Activated CD4-positive, alpha-beta T cell treated with anti-CD3 and anti-CD28 coated beads, Interleukin-2, amount 50 U/mL, for 16 hours (primary cell): ENCODE measurements around the gene PLD6.

Experiments
- DNase-seq: peaks from one replicate; pipeline ENCODE4 v3.0.0-alpha.2; 2020

Gene PLD6

DNA sequence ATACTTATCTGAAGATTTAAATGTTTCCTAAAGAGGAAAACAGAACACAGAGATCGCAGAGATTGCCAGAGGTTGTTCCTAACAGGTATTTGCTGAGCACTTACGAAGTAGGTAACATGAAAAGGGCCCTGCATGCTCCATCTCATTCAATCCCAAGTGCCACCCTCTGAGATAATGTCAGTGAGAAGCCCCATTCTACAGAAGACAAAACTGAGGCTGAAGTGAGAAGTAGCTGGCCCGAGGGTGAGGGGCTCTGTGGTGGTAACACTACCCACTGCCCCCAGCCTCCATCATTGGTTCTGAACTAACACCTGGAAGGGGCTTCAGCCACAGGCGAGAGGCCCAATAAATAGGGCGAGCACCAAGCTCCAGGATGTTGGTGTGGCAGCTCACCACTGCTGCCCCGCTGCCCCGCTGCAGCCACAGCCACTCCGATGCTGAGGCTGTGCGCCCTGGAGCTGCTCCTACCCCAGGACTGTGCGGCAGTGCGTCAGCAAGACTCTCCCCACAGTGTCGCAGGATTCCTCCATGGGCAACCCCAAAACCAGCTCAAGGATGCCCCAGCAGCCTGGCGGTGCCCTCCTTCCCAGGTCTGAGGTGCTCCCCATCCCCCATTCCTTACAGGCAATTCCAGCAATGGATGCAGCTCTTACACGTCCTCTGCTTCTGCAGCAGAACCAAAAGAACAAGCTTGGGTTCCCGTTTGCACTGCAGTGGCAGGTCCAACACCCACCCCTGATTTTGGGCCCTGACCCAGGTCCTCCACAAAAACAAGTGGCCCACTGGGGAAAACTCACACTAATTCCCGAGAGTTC is 20.5 kb upstream of the PLD6 start:
- no peak for DNase-seq

DNA sequence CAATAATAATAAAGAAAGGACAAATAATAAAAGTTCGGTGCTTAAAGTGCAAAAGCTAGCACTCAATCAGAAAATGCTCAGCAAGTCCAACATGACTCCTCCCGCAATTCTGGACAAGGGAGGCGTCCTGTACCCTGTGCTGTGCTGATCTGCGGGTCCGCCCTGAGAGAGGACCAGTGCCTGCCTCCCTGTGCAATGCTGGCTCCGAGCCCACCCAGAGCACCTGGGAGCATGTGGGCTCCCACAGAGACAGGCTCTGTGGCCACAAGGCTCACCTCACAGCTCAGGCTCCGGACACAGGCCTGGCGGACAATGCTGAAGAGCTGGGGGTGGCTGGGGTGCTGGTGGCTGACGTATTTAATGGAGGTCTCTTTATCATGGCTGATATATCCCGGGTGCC is 19.8 kb upstream of the PLD6 start:
- no peak for DNase-seq

DNA sequence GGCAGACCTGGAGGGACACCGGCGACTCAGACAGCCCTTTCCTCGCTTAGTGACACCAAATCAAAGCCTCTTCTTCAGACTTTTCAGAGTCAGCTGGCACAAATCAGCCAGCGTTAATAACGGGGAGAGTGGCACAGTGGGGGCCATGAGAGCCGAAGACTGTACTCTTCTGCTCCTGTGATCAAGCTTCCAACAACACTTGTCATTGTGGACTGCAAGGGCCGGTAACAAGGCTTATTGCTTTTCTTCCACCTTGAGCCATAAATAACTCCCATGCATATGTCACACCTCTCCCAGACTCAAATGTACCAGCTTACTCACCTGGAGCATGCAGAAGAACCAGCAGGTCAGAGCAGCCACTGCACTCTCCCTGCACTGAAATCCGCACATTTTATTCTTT is 18.0 kb upstream of the PLD6 start:
- DNase-seq = no peak

DNA sequence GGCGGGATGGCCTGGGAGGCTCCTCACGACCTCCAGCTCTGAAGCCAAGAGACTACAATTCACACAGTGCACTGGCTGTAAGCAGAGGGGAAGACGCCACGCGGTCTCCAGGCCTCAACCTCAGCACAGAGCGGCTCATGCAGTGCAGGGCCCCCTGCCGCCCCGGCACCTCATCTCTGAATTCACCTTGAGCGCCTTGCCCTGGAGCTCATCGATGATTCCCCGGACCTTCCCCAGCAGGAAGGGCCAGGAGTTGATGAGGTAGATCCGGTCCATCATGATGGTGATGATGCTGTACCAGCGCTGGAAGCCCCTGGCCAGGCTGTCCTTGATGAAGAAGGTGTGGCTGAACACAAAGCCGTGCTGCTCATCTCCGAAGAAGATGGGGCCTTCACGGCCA is 17.6 kb upstream of the PLD6 start:
- no peak for DNase-seq

DNA sequence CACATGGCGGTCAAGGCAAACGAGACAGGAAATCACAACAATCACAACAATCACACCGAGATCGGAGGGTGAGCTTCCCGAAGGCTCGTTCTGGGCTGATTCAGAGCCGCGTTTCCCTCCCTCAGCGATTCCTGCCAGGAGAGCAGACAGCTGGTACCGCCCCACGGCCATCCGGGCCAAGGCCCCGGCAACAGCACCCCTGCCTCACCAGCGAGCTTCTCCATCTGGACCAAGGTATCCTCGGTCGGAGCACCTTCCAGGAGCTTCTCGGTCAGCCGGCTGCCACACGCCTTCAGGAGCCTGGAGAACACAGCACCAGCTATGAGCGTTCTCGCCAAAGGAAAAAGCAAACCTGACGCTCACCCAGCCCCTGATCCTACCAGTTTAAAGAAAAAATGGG is 15.2 kb upstream of the PLD6 start:
- no peak for DNase-seq

DNA sequence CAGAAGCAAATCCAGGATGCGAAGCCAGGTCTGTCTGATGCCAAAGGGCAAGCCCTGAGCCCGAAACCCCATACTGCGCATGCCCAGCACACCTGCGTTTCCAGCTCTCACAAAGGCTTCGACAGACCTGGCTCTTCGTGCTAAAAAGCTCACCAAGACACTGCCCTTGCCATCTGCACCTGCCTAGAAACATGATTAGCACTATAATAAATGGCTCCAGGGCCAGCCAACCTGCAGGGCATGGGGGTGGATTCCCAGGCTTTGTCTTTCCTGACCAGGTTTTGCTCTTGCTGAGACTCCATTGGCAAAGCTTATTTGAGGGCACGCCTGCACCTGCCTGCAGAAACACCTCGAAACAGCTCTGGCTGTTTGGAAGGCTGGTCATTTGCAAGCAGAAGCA is 14.4 kb upstream of the PLD6 start:
- DNase-seq = no peak

DNA sequence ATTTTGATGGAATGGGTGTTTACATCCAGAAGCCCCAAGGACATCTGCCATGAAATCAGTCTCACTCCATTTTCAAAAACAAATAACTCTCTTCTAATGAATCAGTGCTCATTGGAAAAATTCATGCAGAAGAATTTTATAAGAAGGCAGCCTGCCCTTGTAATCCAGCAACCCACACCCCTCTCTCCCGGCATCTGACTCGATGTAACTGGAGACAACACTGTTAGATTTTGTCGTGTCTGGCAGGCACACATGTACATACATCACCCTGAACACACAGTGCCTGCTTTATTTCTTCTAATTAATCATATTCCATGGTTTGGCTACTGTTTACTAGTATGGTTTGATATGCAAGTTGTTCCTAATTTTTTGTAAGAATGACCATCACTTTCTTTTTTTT is 11.9 kb upstream of the PLD6 start:
- no peak for DNase-seq

DNA sequence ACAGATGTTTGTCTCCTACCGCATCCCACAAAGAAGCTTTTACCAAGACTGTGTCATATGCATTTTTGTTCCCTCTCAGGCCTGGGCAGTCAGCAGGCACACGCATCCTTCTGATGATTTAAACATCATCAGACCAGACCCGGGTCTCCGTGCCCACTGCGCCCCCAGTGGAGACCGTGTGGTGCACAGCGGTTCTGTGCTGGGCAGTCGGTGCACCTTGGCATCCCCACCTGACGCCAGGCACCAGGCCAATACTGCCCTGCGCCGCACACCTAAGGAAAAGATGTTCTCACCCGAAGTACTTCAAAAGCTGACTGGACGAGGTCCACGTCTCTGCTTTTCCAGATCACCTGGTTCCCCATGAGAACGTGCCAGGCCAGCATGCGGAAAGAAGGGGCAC is 10.6 kb upstream of the PLD6 start:
- no peak for DNase-seq

DNA sequence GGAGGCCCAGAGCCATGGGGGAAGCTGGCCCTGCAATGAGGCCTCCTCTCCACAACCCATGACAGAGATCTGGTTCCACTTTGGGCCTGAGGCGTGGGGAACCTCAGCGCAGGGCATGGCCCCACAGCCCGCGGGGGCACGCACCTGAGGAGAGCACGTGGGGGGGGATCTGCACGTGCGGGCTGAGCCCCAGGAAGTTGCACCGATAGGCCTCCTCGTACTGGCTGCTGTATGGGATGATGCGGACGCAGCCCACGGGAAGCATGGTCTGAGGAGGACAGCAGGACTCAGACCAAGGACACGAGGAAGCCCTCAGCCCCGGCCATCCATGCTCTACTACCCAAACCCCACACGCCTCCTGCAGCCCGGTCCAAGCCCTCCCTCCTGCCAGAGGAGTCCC is 10.1 kb upstream of the PLD6 start:
- no peak for DNase-seq

DNA sequence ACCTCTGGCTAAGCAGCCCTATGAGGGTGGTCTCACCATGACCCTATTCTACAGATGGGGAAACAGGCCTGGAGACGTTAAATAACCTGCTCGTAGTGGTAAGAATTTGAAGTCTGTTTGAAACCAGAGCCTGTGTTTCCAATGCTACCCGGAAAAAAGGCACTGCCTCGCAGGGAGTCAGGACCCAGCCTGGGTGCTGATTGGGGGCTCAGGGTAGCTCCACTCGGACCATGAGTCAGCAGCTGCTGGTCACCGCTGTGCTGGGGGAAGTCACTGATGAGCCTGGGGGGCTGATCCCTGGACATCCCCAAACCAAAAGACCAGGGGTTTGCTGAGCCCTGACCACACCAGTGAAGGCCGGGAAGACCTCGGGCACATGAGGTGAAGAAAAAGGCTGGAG is 9.4 kb upstream of the PLD6 start:
- DNase-seq = no peak

DNA sequence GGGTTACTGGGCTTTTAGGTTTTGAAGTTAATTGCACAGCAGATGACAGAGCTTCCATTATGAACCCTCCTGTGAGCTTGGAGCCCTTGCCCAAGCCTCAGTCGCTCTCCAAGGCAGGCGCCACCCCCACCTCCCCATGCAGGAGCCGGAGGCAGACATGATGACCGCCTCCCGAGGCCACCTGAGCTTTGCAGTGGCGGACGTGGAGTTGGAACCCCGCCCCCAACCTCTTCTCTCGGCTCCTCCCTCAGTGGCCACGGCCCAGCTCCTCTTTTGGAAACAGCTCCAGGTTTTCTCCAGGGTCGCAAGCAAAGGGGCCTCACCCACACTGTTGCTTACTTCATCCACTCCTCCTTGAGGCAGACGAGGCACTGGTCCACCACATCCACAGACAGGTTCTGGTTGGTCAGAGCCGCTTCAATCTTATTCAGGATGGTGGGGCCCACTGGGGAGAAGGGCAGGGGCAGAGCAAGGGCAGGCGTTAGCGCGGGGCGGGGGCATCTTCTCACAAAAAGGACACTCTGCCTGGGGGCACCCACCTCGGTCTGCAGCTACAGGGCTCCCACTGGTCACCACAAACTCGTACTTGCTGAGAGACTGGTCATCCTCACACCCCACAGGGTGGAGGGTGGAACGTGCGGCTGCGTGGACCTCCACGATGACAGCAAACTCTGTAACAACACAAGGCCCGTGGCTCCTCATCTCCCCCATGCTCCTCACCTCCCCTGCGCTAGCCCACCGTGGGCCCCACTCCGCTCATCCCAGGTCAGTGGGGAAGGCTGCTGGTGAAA is 8.7 kb upstream of the PLD6 start:
- no peak for DNase-seq

DNA sequence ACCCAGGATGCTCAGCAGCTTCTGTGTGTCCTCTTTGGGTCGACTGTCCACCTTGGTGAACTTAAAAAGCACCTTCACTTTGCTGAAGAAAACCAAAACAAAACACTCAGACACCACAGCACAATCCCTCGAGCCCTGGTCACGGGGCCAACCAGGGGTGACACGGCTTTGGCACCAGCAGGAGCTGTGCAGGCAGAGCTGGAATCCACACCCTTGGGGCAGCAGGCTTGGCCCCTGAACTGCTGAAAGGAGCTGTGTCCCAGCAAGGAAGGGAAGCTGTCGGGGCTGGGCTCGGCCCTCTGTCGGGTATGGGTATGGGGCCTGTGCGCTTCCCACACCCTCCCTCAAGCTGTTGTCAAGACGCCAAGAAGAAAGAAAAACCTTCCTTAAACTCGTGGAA is 7.6 kb upstream of the PLD6 start:
- no peak for DNase-seq

DNA sequence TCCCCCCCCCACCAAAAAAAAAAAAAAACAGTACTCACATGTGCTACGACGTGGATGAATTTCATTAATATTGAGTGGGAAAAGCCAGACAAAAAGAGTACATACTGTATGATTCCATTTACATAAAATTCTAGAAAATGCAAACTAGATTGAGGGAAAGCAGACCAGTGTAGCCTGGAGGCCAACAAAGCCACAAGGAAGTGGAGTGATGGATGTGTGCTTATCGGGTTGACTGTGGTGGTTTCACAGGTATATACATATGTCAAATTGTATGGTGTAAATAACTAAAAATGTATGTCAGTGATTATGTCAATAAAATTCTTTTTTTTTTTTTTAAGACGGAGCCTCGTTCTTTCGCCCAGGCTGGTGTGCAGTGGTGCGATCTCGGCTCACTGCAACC is 1.9 kb upstream of the PLD6 start:
- DNase-seq = no peak

DNA sequence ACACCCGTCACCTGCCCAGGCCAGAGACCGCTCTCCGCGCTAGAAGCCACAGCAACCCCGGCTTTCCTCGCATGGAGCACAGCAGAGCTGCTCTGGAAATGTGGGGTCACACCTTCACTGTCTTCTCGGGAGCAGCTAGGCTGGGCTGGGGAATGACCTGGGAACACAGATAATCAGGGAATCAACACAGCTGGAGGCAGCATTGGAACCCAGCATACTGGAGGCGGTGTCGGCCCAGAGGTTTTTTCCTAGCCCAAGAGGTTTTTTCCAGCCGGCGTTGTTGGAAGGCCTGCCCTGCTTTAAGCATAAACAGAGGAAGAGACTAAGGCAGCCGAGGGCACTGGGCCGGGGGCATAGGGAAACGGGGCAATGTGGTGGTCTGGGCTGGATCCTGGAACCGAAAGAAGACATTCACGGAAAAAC is 791 bp upstream of the PLD6 start:
- no peak for DNase-seq

DNA sequence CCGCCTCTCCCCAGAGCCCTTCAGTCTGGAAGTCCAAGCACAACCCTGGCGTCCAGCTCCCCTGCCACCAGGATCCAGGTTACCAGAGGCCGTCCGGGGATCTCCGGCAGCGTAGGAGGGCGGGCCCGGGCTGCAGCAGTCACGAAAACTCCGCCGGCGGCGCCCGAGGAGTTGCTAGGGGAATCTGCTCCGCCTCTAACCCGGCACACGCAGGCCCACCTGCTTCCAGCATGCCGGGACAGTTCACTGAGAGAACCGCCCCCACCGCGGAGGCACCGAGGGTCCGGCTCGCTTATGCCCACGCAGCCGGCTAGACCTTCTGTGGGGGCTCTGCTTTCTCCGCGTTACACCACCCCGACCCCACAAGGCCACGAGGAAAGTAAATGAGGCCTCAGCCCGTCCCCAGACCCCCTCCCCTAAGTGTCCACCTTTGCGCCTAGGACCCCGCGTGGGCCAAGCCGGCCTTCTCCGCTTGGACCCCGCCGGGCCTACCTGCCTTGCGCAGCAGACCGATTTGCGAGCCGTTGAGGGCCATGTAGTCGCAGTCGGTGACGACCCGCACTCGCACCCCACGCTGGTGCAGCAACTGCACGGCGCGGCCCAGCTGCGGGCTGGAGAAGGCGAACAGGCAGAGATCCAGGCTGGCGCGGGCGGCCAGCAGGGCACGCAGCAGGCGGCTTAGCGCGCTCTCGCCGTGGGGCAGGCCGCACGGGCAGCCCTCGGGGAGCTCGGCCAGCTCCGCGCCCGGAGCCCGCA is 587 bp downstream of the PLD6 start:
- peak; percentile 68 for DNase-seq

DNA sequence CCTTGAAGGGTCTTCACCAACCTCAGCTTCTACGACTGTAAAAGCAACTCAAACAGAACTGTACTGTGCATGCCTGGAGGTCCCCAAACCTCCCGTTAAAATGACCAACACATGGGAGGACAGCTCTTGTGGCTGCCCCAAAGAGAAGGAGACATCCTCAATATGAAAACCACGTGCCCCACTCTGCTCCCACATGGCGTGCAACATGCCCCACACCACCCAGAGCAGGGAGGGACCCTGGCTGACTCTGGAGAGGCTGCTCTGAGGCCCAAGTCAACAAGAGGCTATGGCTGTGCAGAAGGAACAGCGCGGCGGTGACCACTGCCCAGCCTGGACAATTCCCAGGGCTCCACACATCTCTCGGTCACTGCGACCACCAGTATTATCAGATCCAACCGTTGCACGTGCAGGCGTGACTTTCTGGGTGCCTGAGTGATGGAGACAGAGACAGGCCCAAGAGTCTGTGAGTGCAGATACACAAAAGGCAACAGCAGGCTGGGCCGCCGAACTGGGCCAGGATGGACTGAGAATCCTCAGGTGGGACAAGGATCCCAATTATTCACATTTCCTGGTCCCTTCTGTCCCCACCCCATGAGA is 1.4 kb downstream of the PLD6 start:
- DNase-seq = no peak

DNA sequence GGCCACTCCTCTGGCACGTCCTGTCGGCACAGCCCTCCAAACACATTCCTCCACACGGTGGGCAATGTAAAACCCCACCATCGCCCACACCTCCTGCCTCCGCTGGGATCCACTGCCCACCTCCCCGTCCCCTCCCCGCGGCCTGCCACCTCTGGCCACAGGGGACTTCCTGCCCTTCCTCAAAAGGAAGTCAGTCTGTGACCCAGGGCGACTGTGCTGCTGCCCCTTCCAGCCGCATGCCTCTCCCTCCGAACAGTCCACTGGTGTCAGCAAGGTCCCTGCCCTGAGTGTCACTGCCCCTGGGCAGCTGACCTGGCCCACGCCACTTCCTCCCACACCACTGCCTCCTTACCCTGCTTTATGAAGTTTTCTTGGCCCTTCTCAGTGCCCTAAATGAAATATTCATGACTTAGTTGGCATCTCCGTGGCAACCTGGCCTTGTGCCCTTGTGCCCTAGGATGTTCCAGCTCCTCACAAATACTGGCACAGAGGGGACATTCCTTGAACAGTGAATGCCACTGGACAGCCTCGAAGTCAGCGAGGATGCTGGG is 2.0 kb downstream of the PLD6 start:
- DNase-seq = no peak

DNA sequence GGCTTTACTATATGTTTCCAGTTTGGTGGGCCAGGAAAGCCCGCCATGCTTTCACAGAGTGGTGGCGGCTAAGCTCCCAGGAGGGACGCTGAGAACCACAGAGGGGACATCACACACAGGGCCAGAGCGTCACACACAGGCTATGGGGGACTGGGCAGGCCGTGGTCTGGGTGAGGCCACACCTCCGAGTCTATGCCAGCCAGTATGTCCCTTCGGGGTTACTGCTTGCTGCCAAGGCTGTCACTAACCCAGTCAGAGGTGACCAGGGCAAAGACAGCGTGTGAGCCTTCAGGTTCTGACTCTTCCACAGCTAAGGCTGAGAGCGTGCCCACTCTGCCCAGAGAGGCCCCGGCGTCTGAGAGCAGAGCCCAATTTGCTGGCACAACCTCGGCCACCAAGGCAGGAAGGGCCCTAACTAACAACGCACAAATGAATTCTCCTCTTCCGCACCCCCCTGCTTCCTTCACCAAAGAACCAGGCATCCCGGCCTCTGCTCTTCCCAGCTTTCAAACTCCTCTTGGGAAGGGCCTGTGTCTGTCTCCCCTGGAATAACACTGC is 2.9 kb downstream of the PLD6 start:
- no peak for DNase-seq

DNA sequence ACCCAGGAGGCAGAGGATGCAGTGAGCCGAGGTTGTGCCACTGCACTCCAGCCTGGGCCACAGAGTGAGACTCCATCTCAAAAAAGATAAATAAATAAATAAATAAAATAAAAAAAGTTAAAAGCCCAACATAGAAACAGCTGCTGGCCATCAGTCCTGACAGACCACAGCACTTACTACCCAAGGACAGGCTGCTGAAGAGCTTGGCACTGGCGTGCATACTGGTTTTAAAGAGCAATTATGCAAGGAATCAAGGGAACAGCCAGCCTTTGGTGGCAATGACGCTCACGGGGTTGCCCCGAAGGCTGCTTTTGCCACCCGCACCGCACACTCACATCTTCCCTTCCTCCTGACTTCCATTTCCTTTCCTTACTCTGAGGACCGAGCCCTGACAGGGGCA is 4.2 kb downstream of the PLD6 start:
- no peak for DNase-seq

DNA sequence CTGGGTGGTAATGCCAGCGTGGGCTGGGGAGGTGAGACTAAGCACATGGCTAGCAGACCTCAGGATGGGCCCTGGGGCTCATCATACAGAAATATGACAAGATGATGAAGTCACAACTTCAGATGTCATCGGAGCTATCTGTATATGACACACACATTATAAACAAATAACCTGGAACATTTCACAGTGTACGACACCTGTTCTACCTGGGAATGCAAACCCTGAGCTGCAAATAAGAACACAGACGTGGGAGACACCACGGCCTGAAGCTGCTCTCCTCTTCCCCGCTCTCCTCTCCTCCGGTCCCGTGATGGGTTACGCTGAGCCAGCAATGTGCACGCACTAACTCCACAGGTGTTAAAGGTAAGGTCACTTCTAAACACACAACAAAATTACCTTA is 4.9 kb downstream of the PLD6 start:
- DNase-seq = no peak

DNA sequence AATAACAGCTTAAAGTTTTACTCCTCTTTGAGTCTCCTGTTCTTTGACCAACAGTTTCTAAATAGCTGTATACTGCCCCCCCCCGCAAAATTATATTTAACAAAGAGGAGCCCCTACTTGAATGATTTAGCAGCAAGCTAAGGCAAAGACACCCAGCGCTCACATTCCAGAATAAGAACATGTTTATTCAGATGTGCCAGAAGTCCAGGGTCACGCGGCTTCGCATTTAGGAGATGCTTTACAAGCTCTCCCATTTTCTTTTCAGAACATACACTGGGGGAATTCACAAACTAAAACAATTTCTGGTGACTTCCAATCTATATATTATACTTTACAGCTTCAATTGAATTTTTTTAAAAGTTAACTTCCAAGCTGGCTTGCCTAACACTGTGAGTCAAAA is 5.3 kb downstream of the PLD6 start:
- no peak for DNase-seq

DNA sequence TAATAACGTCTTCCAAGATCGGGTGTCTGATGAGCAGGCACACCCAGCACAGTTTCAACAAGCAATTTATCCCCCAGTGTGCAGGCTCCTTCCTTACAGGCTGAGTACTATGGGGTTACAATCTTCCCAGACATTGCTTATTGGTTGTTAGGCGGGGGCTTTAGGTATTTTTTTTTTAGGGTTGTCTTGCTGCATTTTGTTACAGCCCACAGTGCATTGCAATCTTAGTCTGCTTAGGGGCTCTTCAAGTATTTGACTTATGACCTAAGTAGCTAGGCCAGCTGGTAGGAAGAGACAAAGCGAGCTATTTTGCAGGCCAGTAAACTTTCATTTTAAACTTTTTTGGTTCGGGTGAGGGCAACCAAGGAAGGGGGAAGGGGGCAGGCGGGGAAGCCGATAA is 5.8 kb downstream of the PLD6 start:
- no peak for DNase-seq

DNA sequence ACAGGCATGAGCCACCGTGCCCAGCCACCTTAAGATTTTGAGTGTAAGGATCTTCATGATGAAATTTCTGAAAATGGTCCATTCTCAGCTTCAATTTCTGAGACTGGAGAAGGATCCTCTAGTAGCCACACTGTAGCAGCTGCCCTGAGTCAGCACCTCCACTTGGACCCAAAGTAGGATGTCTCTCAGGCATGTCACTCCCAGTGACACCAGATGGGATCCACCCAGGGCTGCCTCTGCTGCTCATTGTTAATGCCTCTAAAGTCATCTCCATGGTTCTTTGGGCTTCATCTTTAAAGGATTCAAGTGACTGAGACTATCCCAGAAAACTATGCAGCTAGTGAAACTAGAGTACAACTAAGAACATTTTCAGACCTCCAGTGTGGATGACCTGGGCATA is 7.9 kb downstream of the PLD6 start:
- DNase-seq = no peak
